HEK293 (cell line): Measurements from ENCODE around the gene NR2F1-AS1.

Experiments
- IKZF3 ChIP-seq: fragments of 450-650 bp; IDR thresholded peaks from 2 replicates; pipeline ENCODE4 v1.5.0; 2018; ENCODE audit warnings: missing biosample characterization, mild to moderate bottlenecking, missing genetic modification characterization, moderate library complexity
- MZF1 ChIP-seq: fragments of 450-650 bp; formaldehyde crosslinking; IDR thresholded peaks from 2 replicates; pipeline ENCODE4 v1.5.1; 2017; ENCODE audit warnings: missing biosample characterization, missing genetic modification characterization, borderline replicate concordance
- OSR2 ChIP-seq: fragments of 450-650 bp; formaldehyde crosslinking; IDR thresholded peaks from 2 replicates; pipeline ENCODE4 v1.5.1; 2016; ENCODE audit warnings: missing biosample characterization, missing genetic modification characterization
- PRDM6 ChIP-seq: fragments of 450-650 bp; formaldehyde crosslinking; IDR thresholded peaks from 2 replicates; pipeline ENCODE4 v1.5.1; 2017; ENCODE audit warnings: missing biosample characterization, missing genetic modification characterization
- REST ChIP-seq: fragments of 450-650 bp; formaldehyde crosslinking; IDR thresholded peaks from 2 replicates; pipeline ENCODE4 v1.5.1; 2016; ENCODE audit warnings: missing biosample characterization, missing genetic modification characterization
- SP7 ChIP-seq: fragments of 450-650 bp; formaldehyde crosslinking; IDR thresholded peaks from 2 replicates; pipeline ENCODE4 v1.5.1; 2016; ENCODE audit warnings: missing biosample characterization, missing genetic modification characterization
- ZBTB17 ChIP-seq: fragments of 450-650 bp; formaldehyde crosslinking; IDR thresholded peaks from 2 replicates; pipeline ENCODE4 v1.5.1; 2016; ENCODE audit warnings: missing biosample characterization, missing genetic modification characterization
- ZEB2 ChIP-seq: fragments of 450-650 bp; formaldehyde crosslinking; IDR thresholded peaks from 2 replicates; pipeline ENCODE4 v1.5.1; 2016; ENCODE audit warnings: missing biosample characterization, missing genetic modification characterization
- ZNF133 ChIP-seq: fragments of 450-650 bp; formaldehyde crosslinking; IDR thresholded peaks from 2 replicates; pipeline ENCODE4 v1.5.1; 2016; ENCODE audit warnings: missing biosample characterization, missing genetic modification characterization
- ZNF148 ChIP-seq: fragments of 450-650 bp; formaldehyde crosslinking; IDR thresholded peaks from 2 replicates; pipeline ENCODE4 v1.5.0; 2017; ENCODE audit warnings: missing biosample characterization, missing genetic modification characterization, borderline replicate concordance
- ZNF473 ChIP-seq: fragments of 450-650 bp; formaldehyde crosslinking; IDR thresholded peaks from 2 replicates; pipeline ENCODE4 v1.5.1; 2017; ENCODE audit warnings: missing biosample characterization, missing genetic modification characterization
- ZNF544 ChIP-seq: fragments of 450-650 bp; formaldehyde crosslinking; IDR thresholded peaks from 2 replicates; pipeline ENCODE4 v1.5.0; 2017; ENCODE audit warnings: missing biosample characterization, missing genetic modification characterization
- ZNF600 ChIP-seq: fragments of 450-650 bp; formaldehyde crosslinking; IDR thresholded peaks from 2 replicates; pipeline ENCODE4 v1.5.1; 2016; ENCODE audit warnings: missing biosample characterization, missing genetic modification characterization
- ZNF629 ChIP-seq: fragments of 450-650 bp; formaldehyde crosslinking; IDR thresholded peaks from 2 replicates; pipeline ENCODE4 v1.5.1; 2017; ENCODE audit warnings: missing biosample characterization, missing genetic modification characterization
- ZNF76 ChIP-seq: fragments of 450-650 bp; formaldehyde crosslinking; IDR thresholded peaks from 2 replicates; pipeline ENCODE4; 2016; ENCODE audit warnings: low read depth, missing biosample characterization, missing genetic modification characterization, borderline replicate concordance
- ZSCAN30 ChIP-seq: fragments of 450-650 bp; IDR thresholded peaks from 2 replicates; pipeline ENCODE4 v1.5.1; 2018; ENCODE audit warnings: missing biosample characterization, mild to moderate bottlenecking, missing genetic modification characterization, moderate library complexity
- ZXDB ChIP-seq: fragments of 450-650 bp; formaldehyde crosslinking; IDR thresholded peaks from 2 replicates; pipeline ENCODE4 v1.5.1; 2016; ENCODE audit warnings: missing biosample characterization, missing genetic modification characterization
- TF ChIP-seq, protein P1 (sequence below): fragments of 450-650 bp; formaldehyde crosslinking; IDR thresholded peaks from 2 replicates; pipeline ENCODE4 v1.5.1; 2016; ENCODE audit warnings: missing biosample characterization, missing genetic modification characterization
- TF ChIP-seq, protein P2 (sequence below): fragments of 450-650 bp; formaldehyde crosslinking; IDR thresholded peaks from 2 replicates; pipeline ENCODE4 v1.5.1; 2016; ENCODE audit warnings: missing biosample characterization, missing genetic modification characterization
- TF ChIP-seq, protein P3 (sequence below): fragments of 450-650 bp; formaldehyde crosslinking; IDR thresholded peaks from 2 replicates; pipeline ENCODE4 v1.5.1; 2017; ENCODE audit warnings: missing biosample characterization, missing genetic modification characterization
- TF ChIP-seq, protein P4 (sequence below): fragments of 450-650 bp; formaldehyde crosslinking; IDR thresholded peaks from 2 replicates; pipeline ENCODE4 v1.5.1; 2016; ENCODE audit warnings: missing biosample characterization, missing genetic modification characterization
- TF ChIP-seq, protein P5 (sequence below): fragments of 450-650 bp; formaldehyde crosslinking; IDR thresholded peaks from 2 replicates; pipeline ENCODE4 v1.5.1; 2016; ENCODE audit warnings: missing biosample characterization, missing genetic modification characterization

Gene NR2F1-AS1

DNA sequence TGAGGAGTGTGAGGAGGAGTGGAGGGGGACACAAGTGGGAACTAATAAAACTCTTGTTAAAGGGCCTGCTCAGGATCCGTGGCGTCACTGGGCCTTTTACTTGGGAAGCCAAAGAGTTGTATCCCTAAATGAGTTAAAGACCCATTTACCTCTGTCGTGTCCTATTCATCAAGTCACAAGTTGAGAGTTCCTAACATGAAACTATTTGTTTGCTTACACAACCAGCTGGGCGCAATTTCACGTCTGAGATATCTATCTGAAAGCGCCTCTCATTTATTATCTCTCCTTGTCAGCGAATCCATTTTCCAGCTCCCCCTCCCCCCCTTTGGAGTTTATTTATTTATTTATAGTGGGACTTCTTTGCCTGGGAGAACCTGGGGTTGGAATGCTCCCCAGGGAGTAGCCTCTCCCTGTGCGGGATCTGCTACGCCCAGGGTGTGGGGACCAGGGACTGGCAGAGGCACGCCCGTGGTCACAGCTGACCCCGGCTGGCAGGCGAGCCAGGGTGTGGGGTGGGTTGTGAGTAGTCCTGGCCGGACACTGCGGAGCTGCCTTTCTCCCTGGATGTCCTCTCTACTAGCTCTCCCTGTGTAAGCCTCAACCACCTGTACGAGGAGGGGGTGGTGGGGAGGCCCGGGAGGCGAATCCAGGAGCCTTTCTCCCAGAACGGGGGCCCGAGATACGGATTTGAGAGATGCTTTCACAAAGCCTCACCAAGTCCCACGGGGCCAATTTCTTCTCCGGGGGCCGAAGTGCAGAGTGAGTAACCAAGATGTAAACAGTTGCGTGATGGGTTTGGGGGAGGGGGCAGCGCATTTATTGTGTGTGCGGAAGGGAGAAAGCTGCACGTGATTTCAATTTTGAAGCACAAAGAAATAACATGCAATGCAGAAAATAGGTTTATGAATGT lies 17.3 kb upstream of the NR2F1-AS1 start (continued):
- peak; percentile 74 for TF ChIP-seq ZBTB17 (tag by site-specific recombination)
- TF ChIP-seq ZNF76 (tag by site-specific recombination): no peak
- TF ChIP-seq ZNF473 (tag by site-specific recombination): no peak
- TF ChIP-seq, protein P1, sequence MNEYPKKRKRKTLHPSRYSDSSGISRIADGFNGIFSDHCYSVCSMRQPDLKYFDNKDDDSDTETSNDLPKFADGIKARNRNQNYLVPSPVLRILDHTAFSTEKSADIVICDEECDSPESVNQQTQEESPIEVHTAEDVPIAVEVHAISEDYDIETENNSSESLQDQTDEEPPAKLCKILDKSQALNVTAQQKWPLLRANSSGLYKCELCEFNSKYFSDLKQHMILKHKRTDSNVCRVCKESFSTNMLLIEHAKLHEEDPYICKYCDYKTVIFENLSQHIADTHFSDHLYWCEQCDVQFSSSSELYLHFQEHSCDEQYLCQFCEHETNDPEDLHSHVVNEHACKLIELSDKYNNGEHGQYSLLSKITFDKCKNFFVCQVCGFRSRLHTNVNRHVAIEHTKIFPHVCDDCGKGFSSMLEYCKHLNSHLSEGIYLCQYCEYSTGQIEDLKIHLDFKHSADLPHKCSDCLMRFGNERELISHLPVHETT (tag by site-specific recombination): peak; percentile 55
- TF ChIP-seq, protein P2, sequence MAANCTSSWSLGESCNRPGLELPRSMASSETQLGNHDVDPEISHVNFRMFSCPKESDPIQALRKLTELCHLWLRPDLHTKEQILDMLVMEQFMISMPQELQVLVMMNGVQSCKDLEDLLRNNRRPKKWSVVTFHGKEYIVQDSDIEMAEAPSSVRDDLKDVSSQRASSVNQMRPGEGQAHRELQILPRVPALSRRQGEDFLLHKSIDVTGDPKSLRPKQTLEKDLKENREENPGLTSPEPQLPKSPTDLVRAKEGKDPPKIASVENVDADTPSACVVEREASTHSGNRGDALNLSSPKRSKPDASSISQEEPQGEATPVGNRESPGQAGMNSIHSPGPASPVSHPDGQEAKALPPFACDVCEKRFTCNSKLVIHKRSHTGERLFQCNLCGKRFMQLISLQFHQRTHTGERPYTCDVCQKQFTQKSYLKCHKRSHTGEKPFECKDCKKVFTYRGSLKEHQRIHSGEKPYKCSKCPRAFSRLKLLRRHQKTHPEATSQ: no peak
- TF ChIP-seq SP7 (tag by site-specific recombination): peak; percentile 28; the same call in 1 of the 2 replicates
- TF ChIP-seq MZF1 (tag by site-specific recombination): peak; percentile 52; the same call in 1 of the 2 replicates
- TF ChIP-seq, protein P3, sequence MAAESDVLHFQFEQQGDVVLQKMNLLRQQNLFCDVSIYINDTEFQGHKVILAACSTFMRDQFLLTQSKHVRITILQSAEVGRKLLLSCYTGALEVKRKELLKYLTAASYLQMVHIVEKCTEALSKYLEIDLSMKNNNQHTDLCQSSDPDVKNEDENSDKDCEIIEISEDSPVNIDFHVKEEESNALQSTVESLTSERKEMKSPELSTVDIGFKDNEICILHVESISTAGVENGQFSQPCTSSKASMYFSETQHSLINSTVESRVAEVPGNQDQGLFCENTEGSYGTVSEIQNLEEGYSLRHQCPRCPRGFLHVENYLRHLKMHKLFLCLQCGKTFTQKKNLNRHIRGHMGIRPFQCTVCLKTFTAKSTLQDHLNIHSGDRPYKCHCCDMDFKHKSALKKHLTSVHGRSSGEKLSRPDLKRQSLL: no peak
- TF ChIP-seq ZSCAN30 (tag by site-specific recombination): 0 out of 2 replicates have a peak, but pooled peaks have one; percentile 36
- TF ChIP-seq, protein P4, sequence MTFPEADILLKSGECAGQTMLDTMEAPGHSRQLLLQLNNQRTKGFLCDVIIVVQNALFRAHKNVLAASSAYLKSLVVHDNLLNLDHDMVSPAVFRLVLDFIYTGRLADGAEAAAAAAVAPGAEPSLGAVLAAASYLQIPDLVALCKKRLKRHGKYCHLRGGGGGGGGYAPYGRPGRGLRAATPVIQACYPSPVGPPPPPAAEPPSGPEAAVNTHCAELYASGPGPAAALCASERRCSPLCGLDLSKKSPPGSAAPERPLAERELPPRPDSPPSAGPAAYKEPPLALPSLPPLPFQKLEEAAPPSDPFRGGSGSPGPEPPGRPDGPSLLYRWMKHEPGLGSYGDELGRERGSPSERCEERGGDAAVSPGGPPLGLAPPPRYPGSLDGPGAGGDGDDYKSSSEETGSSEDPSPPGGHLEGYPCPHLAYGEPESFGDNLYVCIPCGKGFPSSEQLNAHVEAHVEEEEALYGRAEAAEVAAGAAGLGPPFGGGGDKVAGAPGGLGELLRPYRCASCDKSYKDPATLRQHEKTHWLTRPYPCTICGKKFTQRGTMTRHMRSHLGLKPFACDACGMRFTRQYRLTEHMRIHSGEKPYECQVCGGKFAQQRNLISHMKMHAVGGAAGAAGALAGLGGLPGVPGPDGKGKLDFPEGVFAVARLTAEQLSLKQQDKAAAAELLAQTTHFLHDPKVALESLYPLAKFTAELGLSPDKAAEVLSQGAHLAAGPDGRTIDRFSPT (tag by site-specific recombination): no peak
- TF ChIP-seq IKZF3: peak; percentile 91
- peak; percentile 59 for TF ChIP-seq ZXDB (tag by site-specific recombination)
- TF ChIP-seq ZNF629 (tag by site-specific recombination): peak; percentile 79
- TF ChIP-seq ZNF148 (tag by site-specific recombination): no peak
- TF ChIP-seq ZNF600 (tag by site-specific recombination): peak; percentile 53; the same call in 1 of the 2 replicates
- TF ChIP-seq, protein P5, sequence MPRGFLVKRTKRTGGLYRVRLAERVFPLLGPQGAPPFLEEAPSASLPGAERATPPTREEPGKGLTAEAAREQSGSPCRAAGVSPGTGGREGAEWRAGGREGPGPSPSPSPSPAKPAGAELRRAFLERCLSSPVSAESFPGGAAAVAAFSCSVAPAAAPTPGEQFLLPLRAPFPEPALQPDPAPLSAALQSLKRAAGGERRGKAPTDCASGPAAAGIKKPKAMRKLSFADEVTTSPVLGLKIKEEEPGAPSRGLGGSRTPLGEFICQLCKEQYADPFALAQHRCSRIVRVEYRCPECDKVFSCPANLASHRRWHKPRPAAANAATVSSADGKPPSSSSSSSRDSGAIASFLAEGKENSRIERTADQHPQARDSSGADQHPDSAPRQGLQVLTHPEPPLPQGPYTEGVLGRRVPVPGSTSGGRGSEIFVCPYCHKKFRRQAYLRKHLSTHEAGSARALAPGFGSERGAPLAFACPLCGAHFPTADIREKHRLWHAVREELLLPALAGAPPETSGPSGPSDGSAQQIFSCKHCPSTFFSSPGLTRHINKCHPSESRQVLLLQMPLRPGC (tag by site-specific recombination): peak; percentile 60
- no peak for TF ChIP-seq ZNF133
- TF ChIP-seq ZEB2: peak; percentile 87
- TF ChIP-seq PRDM6: peak; percentile 81
- no peak for TF ChIP-seq REST (tag by site-specific recombination)
- TF ChIP-seq OSR2 (tag by site-specific recombination): peak; percentile 86
- TF ChIP-seq ZNF544 (tag by site-specific recombination): no peak
